NCI-H82 (cell line): Measurements from ENCODE around the gene MAGEA4.

Experiments
- DNase-seq: peaks from one replicate; lab custom pipeline; 2025; lab: John Stamatoyannopoulos, UW

Gene MAGEA4

GRCh38 chrX:151929126-151929525 lies 16.4 kb downstream of the MAGEA4 start:
- no peak for DNase-seq

DNA sequence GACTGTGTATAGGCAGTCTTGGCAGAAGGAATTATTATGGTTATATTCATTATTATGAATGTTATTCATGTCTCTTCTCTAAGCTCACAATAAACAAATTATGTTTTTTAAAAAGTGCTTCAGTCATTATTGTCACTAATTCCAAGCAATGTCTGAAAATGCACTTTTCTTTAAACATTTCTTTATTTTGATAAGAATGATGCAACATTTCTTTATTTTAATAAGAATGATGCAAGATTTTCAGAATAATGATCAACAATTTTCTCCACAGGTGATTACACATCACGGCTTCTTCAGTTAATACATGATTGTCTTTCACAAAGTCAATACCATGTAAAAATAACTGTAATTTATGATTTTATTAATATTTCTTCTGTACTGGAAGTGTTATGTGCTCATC lies 22.7 kb downstream of the MAGEA4 start:
- DNase-seq: no peak

- DNase-seq: no peak
Measured at GRCh38 chrX:151938172-151938571, 25.5 kb downstream of the MAGEA4 start.

- no peak for DNase-seq
Measured at GRCh38 chrX:151954730-151955129, 42.0 kb downstream of the MAGEA4 start.

DNA sequence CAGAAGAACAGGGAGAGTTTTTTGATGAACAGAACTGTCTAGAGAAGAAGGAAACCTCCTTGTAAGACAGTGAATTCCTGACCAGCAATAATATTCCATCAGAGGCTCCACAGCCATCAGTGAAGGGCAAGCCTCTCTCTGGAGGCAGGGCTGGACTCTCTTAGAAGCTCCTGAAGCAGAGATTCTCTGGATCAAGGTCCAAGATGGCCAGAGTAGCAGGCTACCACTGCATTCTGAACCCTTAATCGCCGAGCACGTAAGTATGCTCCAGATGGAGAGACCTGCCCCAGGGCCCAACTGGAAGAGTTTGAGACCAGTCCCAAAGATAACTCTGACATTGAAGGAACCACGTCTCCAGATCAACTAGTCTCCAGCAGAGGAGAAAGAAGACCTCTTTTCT lies 45.4 kb downstream of the MAGEA4 start:
- no peak for DNase-seq

- DNase-seq: no peak
Measured at GRCh38 chrX:151962034-151962433, 49.3 kb downstream of the MAGEA4 start.

DNA sequence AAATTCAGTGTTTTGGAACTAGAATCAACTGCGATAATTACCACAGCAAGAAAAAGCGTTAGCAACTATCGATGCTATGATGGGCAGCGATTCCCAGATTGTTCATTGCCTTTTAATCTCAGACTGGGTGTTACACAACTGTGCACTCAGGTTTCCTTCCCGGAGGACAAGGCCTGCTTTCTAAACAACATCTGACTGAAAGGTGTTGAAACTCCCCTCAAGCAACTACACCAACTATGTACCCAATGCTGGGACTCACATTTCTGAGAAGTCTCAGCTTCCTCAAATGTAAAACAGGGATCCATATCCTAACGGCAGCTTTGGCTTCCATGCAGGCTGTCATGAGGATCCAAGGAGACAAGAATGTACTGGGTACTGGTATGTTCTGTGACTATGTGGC lies 53.5 kb downstream of the MAGEA4 start:
- no peak for DNase-seq

DNA sequence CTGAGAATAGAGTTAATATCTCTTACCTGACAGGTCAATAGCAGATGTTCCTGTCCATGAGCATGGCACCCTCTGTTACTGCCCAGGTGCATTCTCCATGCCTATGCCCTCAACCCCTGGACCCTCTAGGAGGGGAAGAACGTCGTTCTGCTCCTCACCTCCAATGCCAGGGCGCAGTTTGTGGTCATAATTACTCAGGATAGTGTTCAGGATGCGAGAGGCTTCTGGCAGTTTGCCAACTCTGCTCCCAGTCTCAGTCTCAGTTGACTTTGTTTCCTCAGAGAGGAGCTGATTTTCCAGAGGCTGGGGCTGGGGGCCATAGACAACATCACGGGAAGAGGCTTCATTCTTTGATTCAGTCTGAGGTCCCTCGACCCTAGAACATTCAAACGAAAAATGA lies 57.3 kb downstream of the MAGEA4 start:
- DNase-seq: no peak

DNA sequence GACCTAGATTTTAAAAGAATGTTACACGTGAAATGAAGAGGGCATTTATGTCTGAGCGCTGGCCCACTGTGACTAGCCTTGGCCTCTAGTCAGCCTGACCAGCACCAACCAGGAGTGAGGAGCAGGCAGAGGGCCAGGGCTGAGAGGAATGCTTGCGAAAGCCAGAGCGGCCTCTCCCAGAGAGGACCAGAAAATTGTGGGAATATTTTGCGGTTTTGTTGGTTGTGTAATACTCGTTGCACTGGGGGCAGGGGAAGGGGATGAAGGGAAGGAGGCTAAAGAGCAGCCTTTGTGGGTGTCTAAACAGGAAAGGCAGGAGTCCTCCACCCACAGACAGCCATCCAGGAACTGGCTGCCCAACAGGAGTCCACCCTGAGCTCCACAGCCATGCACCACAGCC lies 58.0 kb downstream of the MAGEA4 start:
- DNase-seq: no peak

DNA sequence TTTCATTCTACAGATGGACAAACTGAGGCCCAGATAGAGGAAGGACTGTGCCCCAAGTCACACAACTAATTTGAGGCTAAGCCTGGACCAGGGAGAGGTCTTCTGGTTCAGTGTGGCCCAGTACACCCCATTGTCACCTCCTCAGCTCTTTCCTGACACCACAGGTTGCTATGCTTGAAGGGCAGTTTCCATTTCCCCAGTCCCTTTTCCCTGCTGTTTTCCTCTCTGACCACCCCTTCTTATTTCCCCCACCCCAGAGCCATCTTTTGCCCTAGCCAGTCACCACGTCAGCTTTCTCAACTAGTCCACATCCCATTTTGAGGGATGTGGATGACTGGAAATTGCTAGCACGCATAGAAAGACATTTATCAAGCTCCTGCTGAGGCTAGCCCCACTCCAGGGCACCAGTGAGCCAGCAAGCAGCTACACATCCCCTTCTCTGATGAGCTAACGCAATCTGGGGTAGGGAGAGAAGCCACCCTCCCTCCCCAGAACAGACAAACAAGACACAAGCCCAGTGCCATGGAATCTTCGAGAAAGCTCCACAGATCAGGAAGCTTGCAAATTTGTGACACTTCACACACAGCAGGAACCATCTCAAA lies 60.5 kb downstream of the MAGEA4 start:
- DNase-seq: peak; percentile 1

- DNase-seq: peak; percentile 38
Measured at GRCh38 chrX:151973851-151974335, 61.2 kb downstream of the MAGEA4 start.
